CD14-positive monocyte (primary cell): ENCODE results near the gene PSD. TPM values are rescaled to one million over a fixed set of nuclear protein-coding genes. Genes with fewer than 3 reads are reported as not detected.
A peak's percentile ranks its signal among the peaks of the same experiment; 100 is the strongest.

Source experiments
- DNase-seq, 3 donors: peaks; one replicate each; pipeline ENCODE4 v3.0.0-alpha.2; 2011 to 2022
- H2AFZ ChIP-seq: 2 replicates; pipeline ENCODE4 v1.6.0; 2012; ENCODE audit warnings: mild to moderate bottlenecking, low read depth, low read length, inconsistent platforms; ENCODE audit not compliant: insufficient read depth, poor library complexity, severe bottlenecking
- H3K27ac ChIP-seq, 2 donors: 1 replicate in 1 of 2; 2 replicates in 1 of 2; pipeline ENCODE4 v1.5.1; 2012 to 2013; ENCODE audit warnings: low read length in 2 of 2, control low read depth in 1 of 2, inconsistent platforms in 1 of 2, low read depth in 1 of 2, mild to moderate bottlenecking in 1 of 2
- H3K27me3 ChIP-seq, 2 donors: one replicate each; pipeline versions ENCODE4 v1.6.0 to v1.6.1; 2011 to 2013; ENCODE audit warnings: low read length in 2 of 2; ENCODE audit not compliant: control insufficient read depth in 2 of 2, insufficient read depth in 2 of 2
- H3K36me3 ChIP-seq, 2 donors: replicated peaks in 1 of 2; 1 replicate in 1 of 2; 2 replicates in 1 of 2; pipeline versions ENCODE4 v1.5.1 to v1.6.1; 2012 to 2013; ENCODE audit warnings: low read length in 2 of 2, control low read depth in 1 of 2, inconsistent platforms in 1 of 2, mild to moderate bottlenecking in 1 of 2; ENCODE audit not compliant: insufficient read depth in 2 of 2, control insufficient read depth in 1 of 2
- H3K4me1 ChIP-seq, 2 donors: 1 replicate in 1 of 2; 2 replicates in 1 of 2; pipeline versions ENCODE4 v1.5.1 to v1.6.1; 2012 to 2013; ENCODE audit warnings: low read length in 2 of 2, control low read depth in 1 of 2, inconsistent platforms in 1 of 2, mild to moderate bottlenecking in 1 of 2, moderate library complexity in 1 of 2; ENCODE audit not compliant: insufficient read depth in 2 of 2, control insufficient read depth in 1 of 2
- H3K4me2 ChIP-seq: replicated peaks from 2 replicates; pipeline ENCODE3; 2012; ENCODE audit warnings: low read length, moderate library complexity, mild to moderate bottlenecking; ENCODE audit not compliant: poor library complexity, severe bottlenecking; ENCODE audit errors: extremely low read depth
- H3K4me3 ChIP-seq, 3 experiments: fragments of 200-600 bp in 1 of 3; sonication (generic) in 1 of 3; replicated peaks in 1 of 3; 1 replicate in 2 of 3; 2 replicates in 1 of 3; pipeline ENCODE4 v1.5.1; 2011 to 2013; ENCODE audit warnings: low read length in 3 of 3, mild to moderate bottlenecking in 3 of 3, control low read depth in 2 of 3, low read depth in 2 of 3, inconsistent platforms in 1 of 3, moderate library complexity in 1 of 3
- H3K79me2 ChIP-seq: 2 replicates; pipeline ENCODE4 v1.6.0; 2012; ENCODE audit warnings: mild to moderate bottlenecking, control low read depth, inconsistent platforms, low read length, moderate library complexity; ENCODE audit not compliant: insufficient read depth
- H3K9ac ChIP-seq: 2 replicates; pipeline ENCODE4 v1.6.0; 2017; ENCODE audit warnings: low read length, mild to moderate bottlenecking; ENCODE audit not compliant: insufficient read depth, poor library complexity, severe bottlenecking
- H3K9me3 ChIP-seq, 2 donors: replicated peaks in 1 of 2; 1 replicate in 1 of 2; 2 replicates in 1 of 2; pipeline versions ENCODE4 v1.5.1 to v1.6.1; 2012 to 2013; ENCODE audit warnings: low read length in 2 of 2, control low read depth in 1 of 2; ENCODE audit not compliant: control insufficient read depth in 1 of 2, insufficient read depth in 1 of 2
- H4K20me1 ChIP-seq: 2 replicates; pipeline ENCODE4 v1.6.0; 2012; ENCODE audit warnings: mild to moderate bottlenecking, low read length, control low read depth, moderate library complexity; ENCODE audit not compliant: insufficient read depth
- H3K27ac Mint-ChIP-seq, 7 donors: one replicate each; pipeline ENCODE4 v1.8.0; 2020; ENCODE audit warnings: mild to moderate bottlenecking in 7 of 7, mixed read lengths in 7 of 7, moderate library complexity in 6 of 7, inconsistent platforms in 2 of 7
- H3K27me3 Mint-ChIP-seq, 3 donors: one replicate each; pipeline ENCODE4 v1.8.0; 2021 to 2022; ENCODE audit warnings: low read depth in 3 of 3, mild to moderate bottlenecking in 3 of 3, mixed read lengths in 3 of 3, moderate library complexity in 3 of 3, inconsistent platforms in 1 of 3
- H3K36me3 Mint-ChIP-seq, 2 donors: one replicate each; pipeline ENCODE4 v1.8.0; 2020; ENCODE audit warnings: mixed read lengths in 2 of 2, inconsistent platforms in 1 of 2, mild to moderate bottlenecking in 1 of 2
- H3K4me1 Mint-ChIP-seq: one replicate; pipeline ENCODE4 v1.8.0; 2020; ENCODE audit warnings: mild to moderate bottlenecking, mixed read lengths
- H3K4me3 Mint-ChIP-seq, 2 donors: one replicate each; pipeline ENCODE4 v1.8.0; 2020; ENCODE audit warnings: mild to moderate bottlenecking in 2 of 2, mixed read lengths in 2 of 2, moderate library complexity in 1 of 2
- H3K9me3 Mint-ChIP-seq, 7 donors: one replicate each; pipeline ENCODE4 v1.8.0; 2020 to 2022; ENCODE audit warnings: mixed read lengths in 7 of 7, mild to moderate bottlenecking in 6 of 7, moderate library complexity in 6 of 7, inconsistent platforms in 2 of 7
- WGBS: methylation state at CpG from one replicate; pipeline ENCODE4 v1.1.5; 2013; ENCODE audit warnings: missing lambda C conversion rate; ENCODE audit not compliant: insufficient coverage; 5-methylcytosine and 5-hydroxymethylcytosine counted together
- intact Hi-C, 2 donors: fragments of 100-400 bp; cut with micrococcal nuclease; formaldehyde crosslinking; loops; one replicate each; pipeline versions ENCODE4 v1.15.0 to v1.15.1; 2023
- polyA plus RNA-seq, 3 donors: library from polyadenylated mRNA; depleted of rRNA in 1 of 3; unstranded in 2 of 3; stranded (reverse) in 1 of 3; fragments of 300-500 nt in 2 of 3; fragments of >200 nt in 1 of 3; fragmentation: Illumina TruSeq in 2 of 3; gene quantifications; 1 replicate in 2 of 3; 2 replicates in 1 of 3; pipeline ENCODE4 v1.2.3, GENCODE V29; 2012 to 2021
- TF ChIP-seq, protein P1 (sequence below): fragments of 200-600 bp; IDR thresholded peaks from one replicate; pipeline ENCODE4 v1.8.0; 2022; ENCODE audit warnings: antibody characterized with exemption, mild to moderate bottlenecking

PSD gene
- polyA plus RNA-seq, 3 donors: 0.27 to 1.5 (median 1.1) TPM

DNA sequence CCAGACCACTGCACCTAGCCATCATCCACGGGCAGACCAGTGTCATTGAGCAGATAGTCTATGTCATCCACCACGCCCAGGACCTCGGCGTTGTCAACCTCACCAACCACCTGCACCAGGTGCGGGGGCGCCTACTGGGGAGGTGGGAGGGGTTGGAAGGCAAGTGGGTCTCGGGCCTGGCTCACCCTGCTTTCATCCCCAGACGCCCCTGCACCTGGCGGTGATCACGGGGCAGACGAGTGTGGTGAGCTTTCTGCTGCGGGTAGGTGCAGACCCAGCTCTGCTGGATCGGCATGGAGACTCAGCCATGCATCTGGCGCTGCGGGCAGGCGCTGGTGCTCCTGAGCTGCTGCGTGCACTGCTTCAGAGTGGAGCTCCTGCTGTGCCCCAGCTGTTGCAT lies 18.5 kb downstream of the PSD start:
- Histone ChIP-seq H3K36me3 (peaks cover 49 to 54% of the 10 kb centered on the region in 2 donors), H4K20me1 (peaks cover 84% of the 10 kb centered on the region), H3K9ac (no peak overlapping the region), H3K4me2 (peak overlapping the region; percentile 69), H3K27ac (no peak overlapping the region), H3K4me1 (peaks cover 26 to 40% of the 10 kb centered on the region in 2 donors), H3K4me3 (peak overlapping the region in 1 of 3 experiments; percentile 68), H2AFZ (no peak overlapping the region), H3K9me3 (no peaks in the 10 kb centered on the region), H3K79me2 (peaks cover 13% of the 10 kb centered on the region), H3K27me3 (no peaks in the 10 kb centered on the region)
- Mint-ChIP-seq H3K4me3 (peak overlapping the region in 1 of 2 donors; percentile 45), H3K36me3 (peaks cover 55 to 63% of the 10 kb centered on the region in 2 donors), H3K27ac (peak overlapping the region in 2 of 7 donors; percentile 45 to 79), H3K4me1 (peaks cover 30% of the 10 kb centered on the region), H3K9me3 (no peaks in the 10 kb centered on the region), H3K27me3 (peaks cover 0 to 8% (median 5%) of the 10 kb centered on the region in 3 donors)
- 97% methylated on average over 10 of the region's 17 CpGs for WGBS
- TF ChIP-seq, protein P1, sequence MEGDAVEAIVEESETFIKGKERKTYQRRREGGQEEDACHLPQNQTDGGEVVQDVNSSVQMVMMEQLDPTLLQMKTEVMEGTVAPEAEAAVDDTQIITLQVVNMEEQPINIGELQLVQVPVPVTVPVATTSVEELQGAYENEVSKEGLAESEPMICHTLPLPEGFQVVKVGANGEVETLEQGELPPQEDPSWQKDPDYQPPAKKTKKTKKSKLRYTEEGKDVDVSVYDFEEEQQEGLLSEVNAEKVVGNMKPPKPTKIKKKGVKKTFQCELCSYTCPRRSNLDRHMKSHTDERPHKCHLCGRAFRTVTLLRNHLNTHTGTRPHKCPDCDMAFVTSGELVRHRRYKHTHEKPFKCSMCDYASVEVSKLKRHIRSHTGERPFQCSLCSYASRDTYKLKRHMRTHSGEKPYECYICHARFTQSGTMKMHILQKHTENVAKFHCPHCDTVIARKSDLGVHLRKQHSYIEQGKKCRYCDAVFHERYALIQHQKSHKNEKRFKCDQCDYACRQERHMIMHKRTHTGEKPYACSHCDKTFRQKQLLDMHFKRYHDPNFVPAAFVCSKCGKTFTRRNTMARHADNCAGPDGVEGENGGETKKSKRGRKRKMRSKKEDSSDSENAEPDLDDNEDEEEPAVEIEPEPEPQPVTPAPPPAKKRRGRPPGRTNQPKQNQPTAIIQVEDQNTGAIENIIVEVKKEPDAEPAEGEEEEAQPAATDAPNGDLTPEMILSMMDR: no peak
- peak in 1 of 3 donors; percentile 13 for DNase-seq
- intact Hi-C loops: loop anchor here in 1 of 2 donors (2.0 kb wide), 1 partner anchor 15 kb away; no protein-coding TSS in a partner anchor

DNA sequence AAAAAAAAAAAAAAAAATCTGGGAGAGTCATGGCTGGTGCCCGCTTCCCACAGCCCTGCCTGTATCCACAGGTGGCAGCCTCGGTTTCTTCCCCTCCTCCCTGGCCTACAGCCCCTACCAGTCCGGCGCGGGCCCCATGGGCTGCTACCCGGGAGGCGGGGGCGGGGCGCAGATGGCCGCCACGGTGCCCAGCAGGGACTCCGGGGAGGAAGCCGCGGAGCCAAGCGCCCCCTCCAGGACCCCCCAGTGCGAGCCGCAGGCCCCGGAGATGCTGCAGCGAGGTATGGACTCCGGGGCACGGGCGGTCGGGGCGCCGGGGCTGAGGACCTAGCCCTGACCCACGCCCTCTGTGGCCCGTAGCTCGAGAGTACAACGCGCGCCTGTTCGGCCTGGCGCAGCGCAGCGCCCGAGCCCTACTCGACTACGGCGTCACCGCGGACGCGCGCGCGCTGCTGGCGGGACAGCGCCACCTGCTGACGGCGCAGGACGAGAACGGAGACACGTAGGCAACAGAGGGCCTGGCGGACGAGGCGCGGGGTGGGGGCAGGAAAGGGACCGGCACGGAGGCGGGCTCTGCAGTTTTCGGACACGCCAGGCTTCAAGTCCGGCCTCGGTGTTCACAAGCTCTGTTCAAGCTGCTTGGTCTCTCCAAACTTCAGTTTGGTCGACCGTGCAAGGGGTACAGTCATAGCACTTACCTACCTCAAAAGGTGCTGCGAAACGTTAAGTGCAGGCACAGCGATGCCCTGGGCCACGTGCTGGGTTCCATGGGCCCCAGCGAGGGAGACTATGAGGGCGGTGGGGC lies 19.2 kb downstream of the PSD start:
- intact Hi-C loops: loop anchor here (2.0 to 10.0 kb wide), 3 partner anchors 15 to 185 kb away; no protein-coding TSS in a partner anchor
- Mint-ChIP-seq H3K36me3 (peaks cover 55 to 63% of the 10 kb centered on the region in 2 donors), H3K27me3 (peaks cover 0 to 4% (median 2%) of the 10 kb centered on the region in 3 donors), H3K27ac (peak overlapping the region; percentile 32 to 88 (median 75)), H3K9me3 (no peaks in the 10 kb centered on the region), H3K4me3 (peak overlapping the region; percentile 48 to 50), H3K4me1 (peaks cover 30% of the 10 kb centered on the region)
- peaks cover 19% of the 10 kb centered on the region for H3K79me2 ChIP-seq
- peak overlapping the region; percentile 50 to 71 for H3K27ac ChIP-seq
- peak overlapping the region; percentile 12 to 68 (median 25) for H3K4me3 ChIP-seq
- H3K27me3 ChIP-seq: no peaks in the 10 kb centered on the region
- WGBS: 4% methylated on average over 72 of the region's 72 CpGs
- DNase-seq: peak; percentile 87 to 92 (median 91)
- peaks cover 26 to 40% of the 10 kb centered on the region in 2 donors for H3K4me1 ChIP-seq
- TF ChIP-seq, protein P1: peak; percentile 96
- H2AFZ ChIP-seq: no peak overlapping the region
- no peaks in the 10 kb centered on the region for H3K9me3 ChIP-seq
- H3K9ac ChIP-seq: peak overlapping the region; percentile 54
- peaks cover 49 to 54% of the 10 kb centered on the region in 2 donors for H3K36me3 ChIP-seq
- H3K4me2 ChIP-seq: peak overlapping the region; percentile 69
- peaks cover 79% of the 10 kb centered on the region for H4K20me1 ChIP-seq
